Endothelial cell of umbilical vein (primary cell): ENCODE results near the gene COLEC11.

ENCODE experiments used
- CTCF ChIP-seq, 2 donors: IDR thresholded peaks; 1 replicate in 1 of 2; 2 replicates in 1 of 2; pipeline ENCODE4 v1.5.1; 2011; ENCODE audit warnings: low read length in 2 of 2, mild to moderate bottlenecking in 2 of 2, moderate library complexity in 2 of 2, control low read depth in 1 of 2, inconsistent platforms in 1 of 2, low read depth in 1 of 2; ENCODE audit not compliant: insufficient read depth in 1 of 2; ENCODE audit errors: extremely low read depth in 1 of 2
- EZH2 ChIP-seq: IDR thresholded peaks from 2 replicates; pipeline ENCODE4 v1.6.1; 2012; ENCODE audit warnings: borderline replicate concordance, low read depth, mild to moderate bottlenecking, moderate library complexity, low read length, inconsistent platforms; ENCODE audit not compliant: severe bottlenecking
- POLR2A ChIP-seq: IDR thresholded peaks from 2 replicates; pipeline ENCODE4 v1.6.1; 2012; ENCODE audit warnings: low read depth, mild to moderate bottlenecking, control low read depth, low read length
- POLR2AphosphoS5 ChIP-seq: IDR thresholded peaks from 2 replicates; pipeline ENCODE4 v1.6.1; 2012; ENCODE audit warnings: low read depth, mild to moderate bottlenecking, control low read depth, low read length, moderate library complexity; ENCODE audit not compliant: insufficient read depth

- no peak for TF ChIP-seq EZH2
- no peak for TF ChIP-seq POLR2A
- no peak for TF ChIP-seq CTCF (IDR thresholded peaks at IDR 0.05; ENCODE audit: extremely low read depth in 1 of 2, insufficient read depth in 1 of 2, low read depth in 1 of 2, low read length in 2 of 2)
- TF ChIP-seq POLR2AphosphoS5, result no peak
These were observed 4.3 kb downstream of the COLEC11 start for GRCh38 chr2:3598912-3599854.
